K562 (cell line): Measurements from ENCODE around the gene TRIM47. TPM values are rescaled to one million over a fixed set of nuclear protein-coding genes. Genes with fewer than 3 reads are reported as not detected.

ENCODE experiments used
- CHCHD3 ChIP-seq: fragments of 250-450 bp; sonication (Bioruptor Pico); IDR thresholded peaks from 2 replicates; pipeline ENCODE4 v2.1.2; 2022; ENCODE audit warnings: mild to moderate bottlenecking
- EHMT2 ChIP-seq: fragments of 450-650 bp; IDR thresholded peaks from 2 replicates; pipeline ENCODE4 v1.6.1; 2018; ENCODE audit warnings: antibody characterized with exemption
- ELF2 ChIP-seq: fragments of 250-450 bp; sonication (Bioruptor Pico); IDR thresholded peaks from 2 replicates; pipeline ENCODE4 v1.5.0; 2021; ENCODE audit warnings: mild to moderate bottlenecking
- HDAC8 ChIP-seq: fragments of 450-650 bp; IDR thresholded peaks from 2 replicates; pipeline ENCODE4 v1.6.1; 2016; ENCODE audit warnings: mild to moderate bottlenecking, missing genetic modification characterization, moderate library complexity, missing compliant biosample characterization
- ILK ChIP-seq: fragments of 450-650 bp; IDR thresholded peaks from 2 replicates; pipeline ENCODE4 v1.6.1; 2016; ENCODE audit warnings: missing genetic modification characterization, low read depth, mild to moderate bottlenecking, missing compliant biosample characterization, moderate library complexity, borderline replicate concordance
- MAFK ChIP-seq: IDR thresholded peaks from 2 replicates; pipeline ENCODE4 v1.6.1; 2011; ENCODE audit warnings: low read length, improper control_type of control experiment
- MTA3 ChIP-seq: fragments of 450-650 bp; formaldehyde crosslinking; IDR thresholded peaks from 2 replicates; pipeline ENCODE4 v1.6.1; 2017; ENCODE audit warnings: mild to moderate bottlenecking, borderline replicate concordance
- NFIC ChIP-seq: fragments of 450-650 bp; IDR thresholded peaks from 2 replicates; pipeline ENCODE4 v1.6.1; 2017; ENCODE audit warnings: mild to moderate bottlenecking, inconsistent platforms
- OTX1 ChIP-seq: fragments of 450-650 bp; formaldehyde crosslinking; IDR thresholded peaks from 2 replicates; pipeline ENCODE4 v1.4.0; 2022; ENCODE audit warnings: mild to moderate bottlenecking
- POLR2A ChIP-seq: fragments of 450-650 bp; conservative IDR thresholded peaks from 2 replicates; pipeline ENCODE4 v1.6.1; 2016
- RB1 ChIP-seq: fragments of 450-650 bp; IDR thresholded peaks from 2 replicates; pipeline ENCODE4 v1.6.1; 2017; ENCODE audit warnings: low read depth, mild to moderate bottlenecking
- SMARCE1 ChIP-seq: fragments of 450-650 bp; IDR thresholded peaks from 2 replicates; pipeline ENCODE4 v1.7.1; 2016; ENCODE audit warnings: mild to moderate bottlenecking
- ZBTB7A ChIP-seq: IDR thresholded peaks from 2 replicates; pipeline ENCODE4 v1.6.1; 2011; ENCODE audit warnings: low read depth, mild to moderate bottlenecking, low read length, moderate library complexity, borderline replicate concordance; ENCODE audit not compliant: control insufficient read depth
- ZC3H8 ChIP-seq: fragments of 450-650 bp; IDR thresholded peaks from 2 replicates; pipeline ENCODE4 v1.6.1; 2017
- ZNF584 ChIP-seq: fragments of 200-800 bp; sonication (Bioruptor generic); IDR thresholded peaks from 2 replicates; pipeline ENCODE4 v1.6.1; 2016; ENCODE audit warnings: low read depth, mild to moderate bottlenecking, missing genetic modification characterization, missing compliant biosample characterization
- ZSCAN29 ChIP-seq: fragments of 450-650 bp; IDR thresholded peaks from 2 replicates; pipeline ENCODE4 v1.6.1; 2017
- polyA plus RNA-seq, 8 experiments: library from polyadenylated mRNA; depleted of rRNA in 4 of 8; stranded (reverse) in 5 of 8; unstranded in 3 of 8; fragments of >200 nt; fragmentation: Nextera tagmentation in 2 of 8; fragmentation: Illumina TruSeq in 1 of 8; extraction: Ambion mirVana in 2 of 8; extraction: Trizol in 1 of 8; gene quantifications; 2 replicates each; pipeline versions ENCODE4 v1.2.1 to v1.2.3, GENCODE V29; 2011 to 2014; ENCODE audit warnings: inconsistent platforms in 1 of 8, missing spikeins in 1 of 8
- total RNA-seq, 7 experiments: library from RNA; depleted of rRNA in 6 of 7; stranded (reverse); fragments of >200 nt in 6 of 7; fragmentation: Illumina TruSeq in 2 of 7; extraction: Trizol in 2 of 7; gene quantifications; 2 replicates each; pipeline versions ENCODE4 v1.2.1 to v1.2.3, GENCODE V29; 2011 to 2021; ENCODE audit warnings: low replicate concordance in 1 of 7
- TF ChIP-seq, protein P1 (sequence below): fragments of 450-650 bp; IDR thresholded peaks from 2 replicates; pipeline ENCODE4 v1.6.1; 2017; ENCODE audit warnings: antibody characterized with exemption
- TF ChIP-seq, protein P2 (sequence below): fragments of 450-650 bp; IDR thresholded peaks from 2 replicates; pipeline ENCODE4 v1.6.1; 2014; ENCODE audit warnings: low read depth, mild to moderate bottlenecking, moderate library complexity, borderline replicate concordance
- TF ChIP-seq, protein P3 (sequence below), 2 experiments: fragments of 450-650 bp; conservative IDR thresholded peaks; 2 replicates each; pipeline ENCODE4 v1.6.1; 2017; ENCODE audit warnings: mild to moderate bottlenecking in 2 of 2, moderate library complexity in 2 of 2
- TF ChIP-seq, protein P4 (sequence below), 2 experiments: fragments of 450-650 bp in 1 of 2; sonication (generic) in 1 of 2; formaldehyde crosslinking in 1 of 2; IDR thresholded peaks in 1 of 2; conservative IDR thresholded peaks in 1 of 2; 2 replicates each; pipeline versions ENCODE4 v1.6.1 to v1.8.1; 2016 to 2023; ENCODE audit warnings: mild to moderate bottlenecking in 2 of 2, moderate library complexity in 2 of 2, inconsistent platforms in 1 of 2, missing genetic modification reagents in 1 of 2

The TRIM47 gene
- total and polyA plus RNA-seq, 9 of the 15 experiments (the other 6 are each of a cell fraction or from before 2014, with no cell fraction given): 0.56 to 6.1 (median 3.2) TPM

DNA sequence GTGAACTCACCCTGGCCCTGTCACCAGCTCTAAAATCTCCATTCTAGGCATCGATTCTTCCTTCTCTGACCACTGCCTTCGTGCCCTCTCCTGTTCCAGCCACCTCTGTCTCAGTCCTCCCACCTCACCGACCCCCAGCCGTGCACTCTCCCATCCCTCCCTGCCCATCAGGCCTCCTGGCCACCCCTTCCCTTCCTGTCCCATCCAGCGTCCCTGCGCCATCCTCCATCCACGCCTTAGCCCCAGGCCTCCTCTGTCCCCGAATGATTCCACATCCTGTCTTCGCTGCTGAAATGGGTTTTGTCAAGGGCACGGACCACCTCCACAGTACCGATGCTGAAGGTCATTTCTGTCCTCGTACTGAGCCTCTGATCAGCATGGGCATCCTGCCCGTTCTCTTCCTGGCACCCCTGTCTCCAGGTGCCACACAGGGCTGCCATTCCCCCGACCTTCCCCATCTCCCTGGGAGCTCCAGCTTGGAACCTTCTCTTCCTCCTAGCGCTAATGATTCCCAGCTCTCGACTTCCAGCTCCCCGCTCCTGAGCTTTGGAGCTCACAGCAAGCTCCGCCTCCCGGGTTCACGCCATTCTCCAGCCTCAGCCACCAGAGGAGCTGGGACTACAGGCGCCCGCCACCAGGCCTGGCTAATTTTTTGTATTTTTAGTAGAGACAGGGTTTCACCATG lies 15.8 kb upstream of the TRIM47 start (continued):
- no peak for TF ChIP-seq ZNF584
- TF ChIP-seq CHCHD3 (CRISPR knock-in tag): no peak
- no peak for TF ChIP-seq HDAC8 (tag)
- no peak for TF ChIP-seq ZC3H8
- TF ChIP-seq, protein P1, sequence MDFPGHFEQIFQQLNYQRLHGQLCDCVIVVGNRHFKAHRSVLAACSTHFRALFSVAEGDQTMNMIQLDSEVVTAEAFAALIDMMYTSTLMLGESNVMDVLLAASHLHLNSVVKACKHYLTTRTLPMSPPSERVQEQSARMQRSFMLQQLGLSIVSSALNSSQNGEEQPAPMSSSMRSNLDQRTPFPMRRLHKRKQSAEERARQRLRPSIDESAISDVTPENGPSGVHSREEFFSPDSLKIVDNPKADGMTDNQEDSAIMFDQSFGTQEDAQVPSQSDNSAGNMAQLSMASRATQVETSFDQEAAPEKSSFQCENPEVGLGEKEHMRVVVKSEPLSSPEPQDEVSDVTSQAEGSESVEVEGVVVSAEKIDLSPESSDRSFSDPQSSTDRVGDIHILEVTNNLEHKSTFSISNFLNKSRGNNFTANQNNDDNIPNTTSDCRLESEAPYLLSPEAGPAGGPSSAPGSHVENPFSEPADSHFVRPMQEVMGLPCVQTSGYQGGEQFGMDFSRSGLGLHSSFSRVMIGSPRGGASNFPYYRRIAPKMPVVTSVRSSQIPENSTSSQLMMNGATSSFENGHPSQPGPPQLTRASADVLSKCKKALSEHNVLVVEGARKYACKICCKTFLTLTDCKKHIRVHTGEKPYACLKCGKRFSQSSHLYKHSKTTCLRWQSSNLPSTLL: no peak
- no peak for TF ChIP-seq ELF2 (CRISPR knock-in tag)
- no peak for TF ChIP-seq OTX1
- 0 out of 2 replicates have a peak, but pooled peaks have one; percentile 45 for TF ChIP-seq POLR2A
- TF ChIP-seq, protein P2, sequence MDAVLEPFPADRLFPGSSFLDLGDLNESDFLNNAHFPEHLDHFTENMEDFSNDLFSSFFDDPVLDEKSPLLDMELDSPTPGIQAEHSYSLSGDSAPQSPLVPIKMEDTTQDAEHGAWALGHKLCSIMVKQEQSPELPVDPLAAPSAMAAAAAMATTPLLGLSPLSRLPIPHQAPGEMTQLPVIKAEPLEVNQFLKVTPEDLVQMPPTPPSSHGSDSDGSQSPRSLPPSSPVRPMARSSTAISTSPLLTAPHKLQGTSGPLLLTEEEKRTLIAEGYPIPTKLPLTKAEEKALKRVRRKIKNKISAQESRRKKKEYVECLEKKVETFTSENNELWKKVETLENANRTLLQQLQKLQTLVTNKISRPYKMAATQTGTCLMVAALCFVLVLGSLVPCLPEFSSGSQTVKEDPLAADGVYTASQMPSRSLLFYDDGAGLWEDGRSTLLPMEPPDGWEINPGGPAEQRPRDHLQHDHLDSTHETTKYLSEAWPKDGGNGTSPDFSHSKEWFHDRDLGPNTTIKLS: no peak
- no peak for TF ChIP-seq RB1
- no peak for TF ChIP-seq NFIC
- TF ChIP-seq ZSCAN29: no peak
- no peak for TF ChIP-seq MAFK
- TF ChIP-seq, protein P3, sequence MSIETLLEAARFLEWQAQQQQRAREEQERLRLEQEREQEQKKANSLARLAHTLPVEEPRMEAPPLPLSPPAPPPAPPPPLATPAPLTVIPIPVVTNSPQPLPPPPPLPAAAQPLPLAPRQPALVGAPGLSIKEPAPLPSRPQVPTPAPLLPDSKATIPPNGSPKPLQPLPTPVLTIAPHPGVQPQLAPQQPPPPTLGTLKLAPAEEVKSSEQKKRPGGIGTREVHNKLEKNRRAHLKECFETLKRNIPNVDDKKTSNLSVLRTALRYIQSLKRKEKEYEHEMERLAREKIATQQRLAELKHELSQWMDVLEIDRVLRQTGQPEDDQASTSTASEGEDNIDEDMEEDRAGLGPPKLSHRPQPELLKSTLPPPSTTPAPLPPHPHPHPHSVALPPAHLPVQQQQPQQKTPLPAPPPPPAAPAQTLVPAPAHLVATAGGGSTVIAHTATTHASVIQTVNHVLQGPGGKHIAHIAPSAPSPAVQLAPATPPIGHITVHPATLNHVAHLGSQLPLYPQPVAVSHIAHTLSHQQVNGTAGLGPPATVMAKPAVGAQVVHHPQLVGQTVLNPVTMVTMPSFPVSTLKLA (conservative IDR thresholded peaks at IDR 0.05): no peak
- no peak for TF ChIP-seq EHMT2
- TF ChIP-seq, protein P4, sequence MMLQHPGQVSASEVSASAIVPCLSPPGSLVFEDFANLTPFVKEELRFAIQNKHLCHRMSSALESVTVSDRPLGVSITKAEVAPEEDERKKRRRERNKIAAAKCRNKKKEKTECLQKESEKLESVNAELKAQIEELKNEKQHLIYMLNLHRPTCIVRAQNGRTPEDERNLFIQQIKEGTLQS (IDR thresholded peaks at IDR 0.05): no peak
- TF ChIP-seq, protein P4 (CRISPR knock-in tag; conservative IDR thresholded peaks at IDR 0.05): no peak
- no peak for TF ChIP-seq ZBTB7A
- no peak for TF ChIP-seq MTA3
- no peak for TF ChIP-seq SMARCE1
- TF ChIP-seq ILK (tag): no peak
